Measurements from ENCODE around the gene ADCY7.

Gene ADCY7

DNA sequence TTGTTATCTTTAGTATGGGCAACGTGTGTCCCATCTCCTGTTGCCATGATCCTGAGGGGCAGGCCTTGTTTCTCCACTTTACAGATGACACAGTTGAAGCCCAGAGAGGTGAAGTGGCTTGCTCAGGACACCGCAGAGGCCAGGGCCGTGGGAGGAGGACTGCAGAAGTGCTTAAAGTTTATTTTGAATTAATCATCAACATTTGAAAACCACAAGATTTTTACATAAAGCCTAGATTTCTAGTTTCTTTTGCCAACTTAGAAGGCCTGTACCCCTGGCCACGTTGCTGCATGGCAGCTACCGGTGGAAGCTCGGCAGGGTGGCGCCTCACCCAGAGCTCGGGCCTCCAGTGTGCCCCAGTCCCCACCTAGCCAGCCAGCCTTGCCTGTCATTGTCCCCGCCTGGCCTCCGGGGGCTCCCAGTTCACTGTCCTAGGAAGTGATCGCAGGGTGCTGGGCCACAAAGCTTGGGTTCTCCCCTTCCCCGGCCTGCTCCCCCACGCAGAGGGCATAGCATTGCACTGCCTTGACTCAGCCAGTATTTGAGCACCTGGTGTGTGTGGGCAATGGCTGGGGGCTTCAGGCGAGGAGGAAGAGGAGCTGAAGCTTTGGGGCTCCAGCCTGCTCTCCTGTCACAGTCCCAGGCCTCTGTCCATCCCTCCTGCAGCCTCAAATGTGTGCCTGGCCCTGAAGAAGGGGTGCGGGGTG lies 14.8 kb upstream of the ADCY7 start:
- DNase-seq, result no peak

DNA sequence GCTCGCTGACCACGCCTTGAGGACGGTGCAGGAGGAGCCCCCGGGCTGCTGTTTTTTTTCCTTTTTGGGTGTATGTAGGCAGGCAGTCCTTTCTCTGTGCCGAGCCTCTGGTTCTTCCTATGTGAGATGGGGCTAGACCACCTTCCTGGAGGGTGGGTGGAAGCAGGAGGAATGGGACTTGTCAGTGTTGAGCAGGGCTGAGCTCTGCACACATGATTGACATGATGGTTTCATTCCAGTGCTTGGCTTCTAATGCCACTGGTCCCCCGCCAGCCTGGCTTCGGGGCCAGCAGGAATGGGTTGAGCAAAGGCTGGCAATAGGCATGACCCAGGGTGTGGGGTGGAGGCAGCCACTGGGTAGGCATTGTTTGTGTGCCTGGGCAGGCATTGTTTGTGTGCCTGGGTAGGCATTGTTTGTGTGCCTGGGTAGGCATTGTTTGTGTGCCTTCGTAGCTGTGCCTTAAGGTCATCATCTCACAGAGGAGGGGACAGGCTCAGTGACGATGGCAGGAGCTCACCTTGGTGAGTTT lies 14.2 kb upstream of the ADCY7 start:
- peak; percentile 10 for DNase-seq

DNA sequence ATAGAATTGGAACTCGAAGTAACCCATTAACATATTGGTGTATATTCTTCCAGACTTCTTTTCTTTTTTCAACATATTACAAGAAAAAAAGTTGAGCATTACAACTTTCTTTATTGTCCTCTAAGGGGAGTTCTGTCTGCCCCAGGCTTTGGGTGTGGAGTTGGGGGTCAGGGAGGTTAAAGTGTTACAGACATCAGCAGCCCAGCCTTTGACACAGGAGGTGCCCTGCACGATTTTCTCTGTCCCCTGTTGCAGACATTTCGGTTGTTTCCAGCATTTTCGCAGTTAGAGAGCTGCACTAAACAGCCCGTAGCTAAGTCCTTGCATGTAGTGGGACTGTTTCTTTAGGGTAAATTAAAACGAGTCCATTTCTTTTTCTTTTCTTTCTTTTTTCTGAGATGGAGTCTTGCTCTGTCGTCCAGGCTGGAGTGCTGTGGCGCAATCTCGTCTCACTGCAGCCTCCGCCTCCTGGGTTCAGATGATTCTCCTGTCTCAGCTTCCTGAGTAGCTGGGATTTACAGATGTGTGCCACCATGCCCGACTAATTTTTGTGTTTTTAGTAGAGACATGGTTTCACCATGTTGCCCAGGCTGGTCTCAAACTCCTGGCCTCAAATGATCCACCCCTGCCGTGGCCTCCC lies 13.4 kb upstream of the ADCY7 start:
- DNase-seq, result no peak

DNA sequence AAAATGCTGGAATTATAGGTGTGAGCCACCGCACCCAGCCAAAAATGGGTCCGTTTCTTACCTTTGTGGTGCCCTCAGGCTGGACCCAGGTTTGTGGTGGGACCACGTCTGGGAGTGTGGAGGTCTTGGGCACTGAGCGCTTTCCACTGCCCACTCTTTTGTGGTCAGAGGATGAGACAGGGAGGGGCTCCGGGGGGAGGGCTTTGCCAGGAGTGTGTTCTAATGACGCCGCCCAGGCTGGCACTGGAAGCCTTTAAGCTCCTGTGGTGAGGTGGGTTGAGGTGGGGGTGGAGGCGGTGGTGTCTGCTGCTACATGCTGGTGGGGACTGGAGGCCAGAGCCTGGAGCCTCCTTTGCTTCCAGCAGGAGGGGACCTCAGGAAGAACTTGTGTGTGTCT lies 12.8 kb upstream of the ADCY7 start:
- no peak for DNase-seq

DNA sequence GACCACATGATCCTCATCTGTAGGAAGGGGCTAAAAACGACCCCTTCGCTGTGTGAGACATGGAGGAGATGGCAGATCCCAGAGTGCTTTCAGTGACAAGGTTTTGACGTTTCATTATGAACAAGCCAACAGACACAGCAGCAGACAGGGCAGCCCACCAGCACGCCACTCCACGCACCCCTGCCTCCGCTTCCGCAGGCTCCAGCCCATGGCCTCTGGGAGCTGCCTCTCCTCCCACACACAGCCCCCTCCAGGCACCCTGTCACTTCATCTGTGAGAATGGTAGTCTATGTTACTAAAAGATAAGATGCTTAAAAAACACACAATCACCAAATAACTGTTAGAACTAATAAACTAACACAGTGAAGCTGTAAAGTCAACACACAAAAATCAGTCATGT lies 12.3 kb upstream of the ADCY7 start:
- DNase-seq, result no peak

DNA sequence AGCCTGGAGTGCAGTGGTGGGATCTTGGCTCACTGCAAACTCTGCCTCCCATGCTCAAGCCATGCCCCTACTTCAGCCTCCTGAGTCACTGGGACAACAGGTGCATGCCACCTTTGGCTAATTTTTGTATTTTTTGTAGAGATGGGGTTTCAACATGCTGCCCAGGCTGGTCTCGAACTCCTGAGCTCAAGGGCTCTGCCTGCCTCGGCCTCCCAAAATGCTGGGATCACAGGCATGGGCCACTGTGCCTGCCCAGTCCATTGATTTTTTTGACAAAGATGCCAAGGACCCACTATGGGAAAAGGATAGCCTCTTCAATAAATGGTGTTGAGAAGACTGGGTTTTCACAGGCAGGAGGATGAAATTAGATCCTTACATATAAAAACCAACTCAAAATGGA lies 10.8 kb upstream of the ADCY7 start:
- DNase-seq, result no peak

DNA sequence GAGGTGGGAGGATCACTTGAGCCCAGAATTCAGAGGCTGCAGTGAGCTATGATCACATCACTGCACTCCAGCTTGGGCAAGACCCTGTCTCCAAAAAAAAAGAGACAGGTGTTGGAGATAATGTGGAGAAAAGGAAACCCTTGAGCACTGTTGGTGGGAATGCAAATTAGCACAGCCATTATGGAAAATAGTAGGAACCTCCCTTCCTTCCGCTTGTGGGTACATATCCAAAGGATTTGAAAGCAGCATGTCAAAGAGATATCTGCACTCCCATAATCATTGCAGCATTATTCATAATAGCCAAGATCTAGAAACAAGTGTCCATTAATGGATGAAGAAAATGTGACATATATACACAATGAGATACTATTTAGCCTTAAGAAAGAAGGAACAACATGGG lies 9.7 kb upstream of the ADCY7 start:
- no peak for DNase-seq

DNA sequence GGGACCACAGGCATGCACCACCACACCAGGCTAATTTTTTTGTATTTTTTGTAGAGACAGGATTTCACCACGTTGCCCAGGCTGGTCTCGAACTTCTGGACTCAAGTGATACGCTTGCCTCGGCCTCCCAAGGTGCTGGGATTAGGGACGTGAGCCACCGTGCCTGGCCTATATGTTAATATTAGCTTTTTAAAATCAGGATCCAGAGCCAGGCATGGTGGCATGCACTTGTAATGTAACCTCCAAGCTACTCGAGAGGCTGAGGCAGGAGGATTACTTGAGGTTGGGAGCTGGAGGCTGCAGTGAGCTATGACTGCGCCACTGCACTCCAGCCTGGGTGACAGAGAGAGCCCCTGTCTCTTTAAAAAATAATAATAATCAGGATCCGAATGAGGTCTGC lies 8.5 kb upstream of the ADCY7 start:
- DNase-seq, result no peak

DNA sequence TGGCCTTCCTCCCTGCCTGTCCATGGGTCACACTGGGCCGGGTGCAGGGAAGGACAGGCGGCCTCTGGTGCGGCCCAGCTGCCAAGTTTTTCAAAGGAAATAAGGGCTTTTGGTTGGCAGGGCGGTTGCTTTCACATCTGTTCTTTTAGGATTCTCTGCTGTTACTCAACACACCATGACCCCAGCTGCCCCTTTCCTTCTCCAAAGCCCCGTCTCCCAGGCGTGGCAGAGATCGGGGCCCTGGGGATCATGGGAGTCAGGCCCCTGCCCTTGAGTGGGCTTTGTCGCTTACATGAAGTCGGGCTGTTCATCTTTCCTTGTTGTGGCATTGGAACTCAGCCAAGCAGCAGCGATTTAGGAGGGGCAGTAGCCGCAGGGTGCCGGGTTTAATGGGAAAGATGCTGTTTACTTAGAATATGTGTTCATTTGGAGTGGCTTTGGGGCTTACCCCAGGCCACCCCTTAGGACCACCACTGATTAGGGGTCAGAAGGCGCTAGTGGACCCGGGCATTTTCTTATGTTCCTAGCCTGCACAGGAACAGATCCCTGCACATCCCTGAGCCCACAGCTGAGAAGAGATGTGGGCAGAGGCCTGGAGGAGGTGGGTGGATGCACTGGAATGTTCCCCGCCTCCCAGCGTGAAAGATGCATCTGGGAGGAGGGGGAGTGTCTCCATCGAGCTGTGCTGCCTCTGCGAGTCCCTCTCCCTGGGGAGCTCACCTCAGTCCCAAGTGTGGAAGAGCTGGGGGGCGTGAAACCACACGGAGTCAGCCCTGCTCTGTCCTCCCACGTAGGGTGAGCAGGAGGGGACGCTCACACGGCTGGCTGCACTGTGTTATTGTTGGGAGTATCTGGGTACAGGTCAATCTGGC lies 6.8 kb upstream of the ADCY7 start:
- DNase-seq, result peak; percentile 34

DNA sequence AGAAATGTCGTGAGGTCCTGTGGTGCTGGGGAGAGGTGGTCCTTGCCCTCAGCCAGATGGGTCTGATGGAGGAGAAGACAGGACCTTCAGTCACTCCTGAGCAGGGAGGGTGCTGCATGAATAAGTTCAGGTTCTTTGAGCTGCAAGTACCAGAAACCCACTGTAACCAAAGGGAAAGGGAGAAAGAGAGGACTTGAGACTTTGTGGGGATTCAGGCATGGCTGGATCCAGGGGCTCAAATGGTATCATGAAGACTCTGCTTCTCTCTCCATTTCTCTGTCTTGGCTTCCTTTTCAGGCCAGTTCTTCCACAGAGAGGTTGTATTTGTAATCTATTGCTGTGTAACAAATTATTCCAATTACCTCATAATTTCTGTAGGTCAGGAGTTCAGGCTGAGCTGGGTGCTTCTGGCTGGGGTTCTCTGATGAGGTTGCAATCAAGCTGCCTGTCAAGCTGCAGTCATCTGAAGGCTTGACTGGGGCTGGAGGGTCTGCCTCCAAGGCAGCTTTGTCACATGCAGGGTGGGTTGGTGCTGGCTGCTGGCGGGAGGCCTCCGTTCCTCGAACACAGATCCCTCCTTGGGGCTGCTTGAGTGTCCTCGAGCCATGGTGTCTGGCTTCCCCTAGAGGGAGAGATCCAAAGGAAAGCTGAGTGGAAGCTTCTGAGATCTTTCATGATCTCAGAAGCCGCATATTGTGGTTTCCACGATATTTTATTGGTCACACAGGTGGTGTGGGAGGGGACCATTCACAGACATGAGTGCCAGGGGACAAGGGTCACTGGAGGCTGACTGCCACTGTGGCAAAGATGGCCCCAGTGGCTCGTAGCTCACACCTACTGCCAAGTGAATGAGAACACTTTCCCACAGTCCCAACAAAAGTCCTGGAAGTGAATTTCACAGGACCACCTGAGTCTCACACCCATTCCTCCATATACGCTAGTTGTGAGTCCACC lies 5.9 kb upstream of the ADCY7 start:
- DNase-seq, result no peak

DNA sequence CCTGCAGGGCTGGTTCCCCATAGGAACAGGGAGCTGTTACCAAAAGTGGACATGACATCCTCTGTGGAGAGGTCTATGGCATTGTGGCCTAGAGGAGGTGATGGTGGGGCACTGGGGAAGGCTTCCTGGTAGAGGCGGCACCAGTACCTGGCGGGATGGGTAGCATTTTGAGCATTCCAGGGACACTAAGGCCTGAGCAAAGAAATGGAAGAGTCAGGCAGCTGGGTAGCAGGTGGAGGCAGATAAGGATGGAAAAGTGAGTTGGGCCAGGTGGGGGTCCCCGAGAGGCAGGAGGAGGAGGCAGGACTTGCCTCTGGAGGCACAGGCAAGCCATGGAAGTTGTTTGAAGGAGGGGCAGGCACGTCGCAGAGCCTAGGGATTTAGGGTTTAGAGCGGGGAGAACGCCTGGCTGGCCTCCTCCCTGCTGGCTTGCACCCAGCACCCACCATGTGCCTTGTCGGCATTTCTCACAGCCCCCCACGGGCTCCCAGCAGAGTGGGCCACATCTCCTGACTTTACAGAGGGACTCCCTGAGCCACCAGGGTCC lies 5.1 kb upstream of the ADCY7 start:
- DNase-seq, result no peak

DNA sequence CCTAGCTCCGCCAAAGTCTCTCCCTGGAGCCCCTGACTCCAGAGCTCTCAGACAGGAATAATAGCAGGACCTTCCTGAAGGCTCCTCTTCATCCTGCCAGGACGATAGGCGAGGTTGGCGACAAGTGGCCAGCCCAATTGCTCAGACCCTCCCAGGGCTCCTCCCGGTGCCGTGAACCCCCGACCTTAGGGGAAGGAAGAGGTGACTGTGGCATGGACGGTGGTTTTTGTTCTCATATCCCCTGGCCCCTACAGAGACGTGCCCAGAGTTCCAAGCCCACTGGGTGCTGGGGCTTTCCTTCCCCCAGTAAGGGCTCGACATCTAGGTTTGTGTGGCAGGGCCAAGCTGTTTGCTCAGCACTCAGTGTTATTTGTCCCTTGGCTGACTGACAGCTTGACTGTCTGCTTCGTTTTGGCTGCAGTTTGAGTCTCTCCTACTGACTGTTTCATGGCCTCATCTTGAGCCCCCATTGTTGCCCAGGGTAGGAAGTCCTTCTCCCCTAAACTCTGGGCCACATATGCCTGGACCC lies 4.6 kb upstream of the ADCY7 start:
- no peak for DNase-seq

DNA sequence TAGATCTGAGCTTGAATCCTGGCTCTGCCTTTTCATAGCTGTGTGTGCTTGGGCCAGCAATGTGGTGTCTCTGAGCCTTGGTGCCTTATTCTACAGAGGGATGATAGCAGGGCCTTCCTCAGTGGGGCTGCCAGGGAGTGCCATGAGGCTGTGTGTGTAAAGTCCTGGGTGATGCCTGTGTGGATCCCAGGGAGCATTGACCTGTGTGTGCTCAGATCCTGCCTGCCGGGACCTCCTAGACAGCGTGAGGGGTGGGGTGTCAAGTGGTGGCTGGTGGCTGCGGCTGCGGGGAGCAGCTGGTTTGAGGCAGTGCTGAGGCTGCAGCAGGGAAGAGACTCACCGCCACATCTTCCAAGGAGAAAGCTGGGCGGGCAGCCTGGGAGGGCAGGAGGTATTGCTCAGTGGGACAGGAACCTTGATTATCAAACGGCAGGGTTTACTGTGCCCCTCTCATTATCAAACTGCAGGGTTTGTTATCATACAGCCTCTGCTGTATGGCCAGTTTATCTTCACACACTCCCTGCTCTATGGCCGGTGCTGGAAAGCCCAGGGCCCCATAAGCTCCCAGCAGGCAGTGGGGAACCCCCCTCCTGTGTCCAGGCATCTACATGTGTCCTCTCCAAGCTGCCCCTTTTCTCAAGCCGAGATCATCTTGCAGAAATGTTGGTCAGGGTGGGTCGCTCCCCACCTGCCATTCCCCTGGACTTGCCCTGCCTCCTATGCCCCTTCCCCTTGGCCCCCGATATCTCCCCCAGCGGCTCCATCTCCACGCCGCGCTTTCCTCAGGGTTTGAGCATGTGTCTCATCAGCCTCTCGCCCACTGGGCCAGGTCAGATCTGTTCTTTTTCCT lies 3.1 kb upstream of the ADCY7 start:
- no peak for DNase-seq

DNA sequence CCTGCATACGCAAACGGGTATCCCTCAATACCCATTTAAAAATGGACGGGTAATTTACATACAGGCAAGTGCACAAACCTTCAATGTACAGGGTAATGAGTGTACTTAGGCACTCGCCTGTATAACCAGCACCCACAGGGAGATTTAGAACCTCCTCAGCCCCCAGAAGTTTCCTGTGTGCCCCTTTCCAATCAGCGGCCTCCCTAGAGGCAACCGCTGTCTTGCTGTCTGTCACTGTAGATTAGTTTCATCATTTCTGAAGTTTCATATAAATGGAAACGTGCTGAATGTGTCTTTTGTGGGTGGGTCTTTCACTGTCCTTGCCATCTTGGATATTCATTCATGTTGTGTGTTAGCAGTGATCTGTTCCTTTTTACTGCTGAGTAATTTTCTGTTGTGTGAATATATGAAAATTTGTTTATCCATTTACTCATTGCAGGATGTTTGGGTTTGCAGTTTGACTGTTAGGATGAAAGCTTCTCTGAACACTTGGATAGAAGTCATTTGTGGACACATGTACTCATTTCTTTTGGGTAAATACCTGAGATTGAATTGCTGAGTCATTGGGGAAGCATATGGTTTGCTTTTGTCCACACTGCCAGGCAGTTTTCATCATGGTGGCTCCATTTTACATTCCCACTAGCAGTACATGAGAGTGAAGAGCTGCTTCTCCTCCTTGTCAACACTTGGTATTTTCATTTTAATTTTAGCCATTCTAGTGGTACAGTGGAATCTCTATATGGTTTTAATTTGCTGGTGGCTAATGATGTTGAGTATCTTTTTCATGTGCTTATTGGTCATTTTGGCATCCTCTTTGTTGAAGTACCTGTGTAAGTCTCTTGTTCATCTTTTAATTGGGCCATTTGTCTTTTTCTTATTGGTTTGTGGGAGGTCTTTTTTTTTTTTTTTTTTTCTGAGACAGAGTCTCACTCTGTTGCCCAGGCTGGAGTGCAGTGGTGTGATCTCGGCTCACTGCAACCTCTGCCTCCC lies 2.1 kb upstream of the ADCY7 start:
- DNase-seq, result no peak

DNA sequence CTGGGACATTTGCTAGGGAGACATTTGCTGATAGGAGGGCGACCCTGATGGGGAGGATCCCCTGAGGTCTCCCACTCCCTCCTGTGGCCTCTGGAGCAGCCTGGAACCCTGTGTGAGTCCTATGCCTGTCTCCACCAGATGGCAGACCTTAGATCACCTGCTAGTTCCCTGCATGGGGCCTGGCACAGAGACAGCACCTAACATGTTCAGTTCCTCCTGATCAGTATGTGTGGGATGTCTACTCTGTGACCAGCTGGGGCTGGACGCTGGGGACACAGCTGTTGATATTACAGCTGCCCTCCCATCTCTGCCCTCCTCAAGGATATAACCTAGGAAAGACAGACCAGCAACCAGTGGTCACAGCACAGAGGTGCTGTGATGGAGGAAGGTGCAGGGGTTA lies 1.1 kb upstream of the ADCY7 start:
- DNase-seq, result no peak

DNA sequence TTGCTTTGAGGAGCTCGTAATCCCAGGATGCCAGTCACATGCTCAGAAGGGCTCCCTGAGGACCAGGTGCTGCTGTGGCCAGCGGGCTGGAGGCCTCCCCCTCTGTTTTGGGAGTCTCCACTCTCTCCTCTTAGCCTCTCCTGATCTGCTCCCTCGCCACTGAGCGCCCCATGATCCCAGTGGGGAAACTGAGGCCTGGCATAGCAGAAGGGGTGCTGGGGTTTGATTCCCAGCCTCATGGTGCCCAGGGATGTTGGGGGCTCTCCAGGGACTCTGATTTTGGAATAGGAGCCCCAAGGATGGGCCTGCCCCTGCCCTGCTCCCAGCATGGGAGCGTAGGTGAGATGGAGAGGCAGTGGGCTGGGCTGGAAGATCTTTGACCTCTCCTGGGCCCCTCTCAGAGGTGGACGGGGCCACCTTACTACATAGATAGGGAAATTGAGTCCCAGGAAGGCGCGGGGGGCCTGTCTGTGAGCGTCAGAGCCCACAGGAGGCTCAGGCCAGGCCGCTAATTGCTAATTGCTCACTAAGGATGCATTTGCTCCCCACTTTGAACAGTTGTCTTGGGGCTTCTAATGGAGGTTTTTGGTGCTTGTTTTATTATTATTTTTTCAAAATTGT lies 525 bp upstream of the ADCY7 start:
- DNase-seq, result no peak

DNA sequence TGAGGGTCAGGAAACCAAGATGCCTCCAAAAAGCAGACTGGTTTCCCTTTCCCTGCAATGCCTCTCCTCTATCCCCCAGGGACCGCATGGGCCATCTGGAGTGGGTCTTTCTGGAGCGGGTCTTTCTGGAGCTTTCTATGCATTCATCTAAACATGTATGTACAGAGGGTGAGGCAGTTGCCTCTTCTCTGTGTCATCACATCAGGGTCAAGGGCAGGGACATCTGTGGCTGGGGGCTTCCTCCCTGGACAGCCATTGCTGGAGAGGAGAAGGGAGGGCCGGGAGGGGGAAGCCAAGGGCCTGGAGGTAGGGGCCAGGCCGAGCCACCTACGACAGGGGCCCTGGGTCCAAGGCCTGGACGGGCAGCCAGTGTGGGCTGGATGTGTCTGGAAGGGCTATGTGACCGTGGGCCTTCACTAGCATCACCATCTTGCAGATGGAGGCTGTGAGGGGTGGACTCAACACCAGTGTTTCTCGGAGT lies 840 bp downstream of the ADCY7 start:
- no peak for DNase-seq

DNA sequence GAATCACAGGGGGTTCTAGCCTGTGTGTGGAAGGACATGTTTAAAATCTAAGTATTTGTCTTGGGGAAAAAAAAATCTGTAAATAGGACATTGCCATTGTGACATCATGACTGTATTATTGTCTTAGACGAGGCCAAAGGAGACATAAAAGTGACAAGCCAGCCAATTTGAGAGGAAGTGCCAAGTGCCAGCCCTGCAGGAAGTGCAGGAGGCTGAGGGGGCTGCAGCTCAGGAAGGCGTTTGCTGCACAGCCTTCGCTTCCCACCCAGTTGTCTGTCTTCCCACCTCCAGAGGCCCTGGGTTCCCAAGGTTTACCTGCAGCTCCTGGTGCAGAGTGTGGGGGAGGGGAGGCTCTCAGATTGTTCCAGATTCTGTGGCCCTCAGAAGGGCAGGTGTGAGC lies 1.3 kb downstream of the ADCY7 start:
- no peak for DNase-seq

DNA sequence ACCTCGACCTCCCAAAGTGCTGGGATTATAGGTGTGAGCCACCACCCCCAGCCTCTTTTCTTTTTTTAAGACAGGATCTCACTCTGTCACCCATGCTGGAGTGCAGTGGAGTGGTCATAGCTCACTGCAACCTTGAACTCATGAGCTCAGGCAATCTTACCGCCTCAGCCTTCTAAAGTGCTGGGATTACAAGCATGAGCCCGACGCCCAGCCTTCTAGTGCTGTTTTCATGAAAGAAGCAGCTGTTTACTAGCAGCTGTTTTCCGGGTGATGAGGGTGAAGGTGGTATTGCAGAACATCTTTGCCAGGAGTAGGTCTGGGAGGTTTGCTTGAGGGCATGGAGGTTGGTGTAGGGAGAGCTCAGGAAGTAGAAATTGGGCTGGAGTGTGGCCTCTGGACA lies 2.0 kb downstream of the ADCY7 start:
- no peak for DNase-seq

All from midbrain (tissue), 1 donor.